Activated CD4-positive, alpha-beta T cell treated with anti-CD3 and anti-CD28 coated beads for 24 hours (primary cell): Measurements from ENCODE around the gene MSRB2.
"Not testable (repeated sequence)": the region's sequence is repeated elsewhere in the genome, so short reads cannot be mapped to it uniquely, and the experiment has no call there.

Experiments
- DNase-seq, 2 donors: peaks; one replicate each; pipeline ENCODE4 v3.0.0-alpha.2; 2020; ENCODE audit warnings: low read depth in 2 of 2

Gene MSRB2

DNA sequence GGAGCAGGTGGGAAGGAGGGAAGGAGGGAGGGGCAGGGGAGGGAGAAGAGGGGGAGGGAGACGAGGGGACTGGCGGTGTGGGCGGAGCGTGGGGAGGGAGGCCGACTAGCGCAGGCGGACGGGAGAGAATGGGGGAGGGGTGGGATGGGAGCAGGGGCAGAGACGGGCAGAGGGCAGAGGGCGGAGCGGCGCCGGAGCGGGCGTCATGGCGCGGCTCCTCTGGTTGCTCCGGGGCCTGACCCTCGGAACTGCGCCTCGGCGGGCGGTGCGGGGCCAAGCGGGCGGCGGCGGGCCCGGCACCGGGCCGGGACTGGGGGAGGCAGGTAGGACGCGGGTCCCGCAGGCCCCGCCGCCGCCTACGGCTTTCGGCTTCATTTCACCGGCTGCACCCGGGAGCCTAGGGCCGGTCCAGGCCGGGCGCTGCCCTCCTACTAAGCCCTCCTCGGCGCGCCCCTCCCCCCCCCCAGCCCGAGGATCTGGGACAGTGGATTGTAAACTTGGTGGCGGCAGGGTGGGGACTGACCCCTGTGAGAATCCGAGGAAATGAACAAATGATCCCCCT, at the start of gene MSRB2:
MSRB2 (plus strand) TSS at position 176 of the 562 bp plus-strand sequence; CDS start at position 206, 30 bp downstream.
- peak; percentile 38 to 58 for DNase-seq

DNA sequence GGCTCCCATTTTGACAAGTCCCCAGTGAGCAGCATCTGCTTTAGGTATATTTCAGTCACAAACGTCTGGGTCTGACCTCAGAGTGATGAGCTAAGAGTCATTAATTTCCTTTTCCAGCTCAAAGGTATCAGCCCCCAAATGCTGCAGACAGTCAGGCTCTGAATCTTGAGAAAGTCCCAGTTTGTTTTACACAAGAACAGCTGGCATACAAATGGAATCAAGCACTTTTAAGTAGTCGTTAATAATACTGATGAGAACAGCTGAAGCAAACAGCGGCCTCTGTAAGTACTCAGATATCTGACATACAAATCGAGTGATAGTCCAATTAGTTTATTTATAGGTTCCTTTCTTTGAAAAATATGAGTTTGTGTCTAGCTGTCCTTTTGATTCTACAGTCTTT, 49.4 kb upstream of the MSRB2 start:
- no peak for DNase-seq

DNA sequence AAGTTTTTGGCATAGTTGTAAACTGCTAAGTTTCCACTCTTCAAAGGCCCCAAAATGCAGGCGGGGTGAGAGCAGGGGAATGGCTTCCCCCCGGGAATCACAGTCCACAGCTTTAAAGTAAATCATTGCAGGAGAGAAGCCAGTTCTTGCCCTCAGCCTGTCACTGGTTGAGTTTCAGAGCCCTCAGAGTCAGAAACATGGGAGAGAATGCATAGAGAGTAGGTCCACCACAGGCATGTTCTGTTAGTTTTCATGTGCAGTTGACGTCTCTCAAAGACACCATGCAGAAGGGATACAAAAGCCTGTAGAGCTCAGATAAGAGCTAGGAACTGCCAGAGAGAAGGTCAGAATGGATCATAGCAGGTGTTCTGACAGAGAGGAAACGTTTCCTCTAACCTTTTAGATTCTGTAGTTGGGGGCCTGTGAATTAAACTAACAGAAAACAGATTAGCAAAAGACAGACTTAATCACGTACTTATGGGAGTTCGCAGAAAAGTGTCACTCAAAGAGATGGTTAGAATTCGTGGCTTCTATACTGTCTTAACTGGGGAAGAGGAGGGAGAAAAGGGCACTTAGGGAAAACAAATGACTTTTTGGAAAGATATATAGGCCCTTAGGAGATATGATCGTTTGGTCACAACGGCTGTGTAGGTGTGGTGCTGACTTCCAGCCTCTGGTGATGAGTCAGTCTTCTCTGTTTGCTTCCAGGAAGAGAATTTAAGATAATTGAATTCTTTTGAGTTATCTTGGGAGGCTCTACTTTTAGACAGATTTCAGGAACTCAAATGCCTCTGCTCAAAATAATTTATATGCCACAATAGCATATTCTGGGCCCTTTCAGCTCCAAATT, 48.0 kb upstream of the MSRB2 start:
- no peak for DNase-seq

DNA sequence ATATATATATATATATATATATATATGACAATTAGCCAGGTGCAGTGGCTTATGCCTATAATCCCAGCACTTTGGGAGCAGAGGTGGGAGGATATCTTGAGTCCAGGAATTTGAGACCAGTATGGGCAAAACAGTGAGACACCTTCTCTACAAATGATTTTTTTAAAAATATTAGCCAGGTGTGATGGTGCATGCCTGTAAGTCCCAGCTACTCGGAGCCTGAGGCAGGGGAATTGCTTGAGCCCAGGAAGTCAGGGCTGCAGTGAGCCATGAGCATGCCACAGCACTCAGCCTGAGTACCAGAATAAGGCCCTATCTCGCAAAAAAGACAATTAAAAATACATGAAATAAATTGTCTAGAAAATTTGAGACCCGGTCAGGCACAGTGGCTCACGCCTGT, 47.2 kb upstream of the MSRB2 start:
- DNase-seq, result no peak

DNA sequence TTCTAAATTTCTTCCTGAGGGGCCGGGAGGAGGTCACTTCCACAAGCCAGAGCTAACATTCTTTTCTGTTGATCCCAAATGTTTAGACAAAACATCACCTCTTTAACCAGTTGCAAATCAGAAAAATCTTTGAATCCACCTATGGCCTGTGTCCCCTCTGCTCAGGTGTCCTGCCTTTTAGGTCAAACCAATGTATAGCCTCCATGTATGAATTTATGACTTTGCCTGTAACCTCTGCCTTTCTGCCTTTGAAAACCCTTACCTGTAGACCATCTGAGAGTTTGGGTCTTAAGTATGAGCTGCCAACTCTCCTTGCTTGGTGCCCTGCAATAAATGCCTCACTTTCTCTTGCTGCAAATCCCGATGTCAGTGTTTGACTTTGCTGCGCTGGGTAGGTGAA, 44.1 kb upstream of the MSRB2 start:
- no peak for DNase-seq

DNA sequence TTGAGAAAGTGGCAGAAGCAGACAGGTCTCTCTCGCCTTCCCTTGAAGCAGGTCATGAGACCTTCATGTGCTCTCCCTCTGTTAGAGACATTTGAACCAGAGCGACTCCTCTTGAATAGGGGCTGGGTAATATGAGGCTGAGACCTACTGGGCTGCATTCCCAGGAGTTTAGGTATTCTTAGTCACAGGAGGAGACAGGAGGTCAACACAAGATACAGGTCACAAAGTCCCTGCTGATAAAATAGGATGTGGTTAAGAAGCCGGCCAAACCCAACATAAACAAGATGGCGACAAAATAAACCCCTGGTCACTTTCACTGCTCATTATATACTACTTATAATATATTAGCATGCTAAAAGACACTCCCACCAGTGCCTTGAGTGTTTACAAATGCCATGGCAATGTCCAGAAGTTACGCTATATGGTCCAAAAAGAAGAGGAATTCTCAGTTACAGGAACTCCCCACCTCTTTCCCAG, 43.5 kb upstream of the MSRB2 start:
- no peak for DNase-seq

DNA sequence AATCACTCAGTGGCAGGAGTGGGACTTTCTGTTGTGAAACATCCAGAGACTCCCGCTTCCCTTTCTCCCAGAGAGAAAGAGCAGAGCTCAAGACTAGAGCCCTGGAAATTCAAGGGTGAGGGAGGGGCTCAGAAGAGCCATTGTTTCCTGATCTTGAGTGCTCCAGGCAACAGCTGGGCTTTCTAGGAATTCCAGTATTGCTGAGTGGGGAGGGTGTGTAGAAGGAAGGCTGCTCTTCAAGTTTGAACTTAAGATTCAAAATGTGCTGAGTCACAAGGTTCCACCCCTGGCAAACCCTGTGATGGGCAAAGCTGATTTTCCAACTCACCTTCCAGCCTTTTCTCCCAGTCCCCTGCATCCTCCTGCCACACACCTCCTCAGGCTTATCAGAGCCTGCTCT, 42.3 kb upstream of the MSRB2 start:
- no peak for DNase-seq

DNA sequence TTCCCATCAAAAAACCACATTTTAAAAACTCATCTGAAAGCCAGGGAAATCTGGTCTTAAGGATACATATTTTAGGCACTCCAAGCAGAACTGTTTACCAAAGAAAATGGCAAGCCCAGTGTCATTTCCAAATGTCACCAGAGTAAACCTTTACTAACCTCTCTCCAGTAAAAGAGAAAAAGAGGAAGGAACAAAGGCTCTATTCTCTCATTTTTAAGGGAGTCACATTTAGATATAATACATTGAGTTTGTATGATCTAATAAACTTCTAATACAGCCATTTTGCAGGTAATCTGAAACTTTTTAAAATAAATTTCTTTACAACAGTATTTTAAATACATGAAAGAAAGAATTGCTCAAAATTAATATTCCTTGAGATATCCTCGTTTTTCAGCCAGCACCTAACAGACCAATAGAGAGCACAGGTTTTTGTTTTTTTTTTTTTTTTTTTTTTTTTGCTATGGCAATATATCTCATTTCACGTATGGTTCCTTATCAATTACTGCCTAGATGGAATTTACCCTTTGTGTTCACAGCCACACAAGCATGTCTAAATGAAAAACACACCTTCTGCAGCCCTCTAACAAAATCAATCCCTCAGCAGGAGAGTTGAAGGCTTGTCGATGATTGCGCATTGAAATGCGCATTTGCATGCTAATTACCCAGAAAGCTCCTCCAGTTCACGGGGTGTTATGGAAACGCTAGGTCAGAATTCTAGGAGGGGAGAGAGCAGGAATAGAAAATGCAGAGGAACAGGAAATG, 39.8 kb upstream of the MSRB2 start:
- no peak for DNase-seq

DNA sequence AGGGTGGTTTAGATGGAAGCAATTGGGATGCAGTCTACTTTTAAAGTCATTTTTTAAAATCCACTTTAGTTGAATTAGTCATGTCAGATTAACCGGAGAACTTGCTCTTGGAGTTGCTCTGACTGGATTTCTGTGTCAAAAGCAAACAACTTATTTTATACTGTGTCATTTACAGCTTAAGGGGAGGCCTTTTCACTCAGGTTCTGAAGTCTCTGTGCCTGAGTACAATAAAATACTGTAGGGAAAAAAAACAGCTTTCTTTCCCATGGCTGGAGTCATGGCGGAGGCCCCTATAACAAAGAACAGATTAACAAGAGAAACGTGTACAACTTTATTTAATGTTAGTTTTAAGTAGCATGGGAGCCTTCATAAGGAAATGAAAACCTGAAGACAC, 39.2 kb upstream of the MSRB2 start:
- no peak for DNase-seq

DNA sequence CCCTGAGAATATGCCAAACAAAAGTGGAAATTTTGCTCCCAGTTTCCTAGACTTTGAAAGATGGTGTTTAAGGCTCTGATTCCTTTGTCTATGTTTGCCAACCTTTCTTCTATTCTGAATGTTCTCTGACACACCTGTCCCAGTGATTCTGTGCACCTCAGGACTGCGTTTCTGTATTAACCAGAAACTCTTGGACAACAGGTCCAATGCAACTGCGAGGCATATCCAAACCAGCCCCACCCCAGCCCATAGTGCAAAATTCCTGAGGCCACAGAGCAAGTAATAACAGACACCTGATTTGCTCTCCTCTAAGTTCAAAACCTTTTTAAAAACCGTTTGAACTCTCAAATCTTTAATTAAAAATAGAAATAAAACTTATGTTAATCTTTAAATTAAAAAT, 37.0 kb upstream of the MSRB2 start:
- DNase-seq, result no peak

DNA sequence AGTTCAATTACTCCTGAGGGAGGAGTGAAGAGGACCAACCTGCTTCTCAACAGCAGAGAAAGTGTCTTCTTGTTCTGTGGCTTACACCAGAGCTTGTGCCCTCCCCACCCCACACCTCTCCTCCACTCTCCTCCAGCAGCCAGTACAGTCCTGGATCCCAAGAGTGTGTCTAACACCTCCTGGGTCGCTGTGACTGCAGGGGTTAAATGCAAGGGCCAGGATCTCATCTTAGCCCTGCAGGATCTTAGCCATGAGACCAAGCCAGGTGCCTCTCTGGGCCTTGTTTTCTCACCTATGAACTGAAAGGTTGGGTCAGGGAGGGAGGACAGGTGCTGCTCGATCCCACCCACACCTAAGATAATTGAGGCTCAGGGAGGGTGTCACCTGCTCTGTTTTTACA, 34.5 kb upstream of the MSRB2 start:
- DNase-seq, result no peak

DNA sequence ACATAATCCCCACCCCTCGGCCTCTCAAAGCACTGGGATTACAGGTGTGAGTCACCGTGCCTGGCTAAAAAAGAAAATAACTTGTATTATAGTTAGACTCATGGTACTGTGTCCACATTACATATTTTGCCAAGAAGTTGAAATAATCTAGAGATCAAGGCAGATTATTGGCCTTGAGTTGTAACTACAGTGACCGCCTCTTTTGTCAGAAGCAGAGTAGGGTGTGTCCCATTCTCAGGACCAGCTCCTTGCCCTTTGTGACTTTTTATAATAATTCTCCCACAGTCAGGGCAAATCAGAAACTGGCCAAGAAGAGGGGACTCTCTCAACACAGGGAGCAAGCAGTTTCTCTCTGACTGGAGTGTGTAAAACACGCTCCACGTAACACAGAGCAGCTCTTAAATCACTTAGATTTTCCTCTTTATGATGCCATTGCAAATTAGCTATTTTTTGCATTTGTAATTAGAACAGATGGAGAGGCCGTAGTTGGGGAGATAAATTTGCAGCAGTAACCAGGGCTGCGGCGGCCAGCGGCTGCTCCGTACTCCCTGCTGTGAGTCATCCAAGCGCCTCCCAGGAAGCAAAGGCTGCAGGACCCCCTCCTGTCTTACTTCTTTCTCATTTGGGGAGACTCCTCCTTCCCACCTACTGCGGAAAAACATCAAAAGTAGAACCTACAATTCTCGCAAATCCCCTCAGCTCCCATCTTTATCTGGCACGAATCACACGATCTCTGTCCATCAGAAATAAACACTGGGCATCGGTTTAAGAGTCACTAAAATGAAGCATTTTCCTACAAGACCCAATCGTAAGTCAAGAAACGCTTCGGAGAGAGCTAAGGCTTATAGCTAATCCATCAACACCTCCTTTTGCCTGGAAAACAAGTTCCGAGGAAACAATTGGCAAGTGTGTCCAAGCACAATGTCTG, 32.1 kb upstream of the MSRB2 start:
- no peak for DNase-seq

DNA sequence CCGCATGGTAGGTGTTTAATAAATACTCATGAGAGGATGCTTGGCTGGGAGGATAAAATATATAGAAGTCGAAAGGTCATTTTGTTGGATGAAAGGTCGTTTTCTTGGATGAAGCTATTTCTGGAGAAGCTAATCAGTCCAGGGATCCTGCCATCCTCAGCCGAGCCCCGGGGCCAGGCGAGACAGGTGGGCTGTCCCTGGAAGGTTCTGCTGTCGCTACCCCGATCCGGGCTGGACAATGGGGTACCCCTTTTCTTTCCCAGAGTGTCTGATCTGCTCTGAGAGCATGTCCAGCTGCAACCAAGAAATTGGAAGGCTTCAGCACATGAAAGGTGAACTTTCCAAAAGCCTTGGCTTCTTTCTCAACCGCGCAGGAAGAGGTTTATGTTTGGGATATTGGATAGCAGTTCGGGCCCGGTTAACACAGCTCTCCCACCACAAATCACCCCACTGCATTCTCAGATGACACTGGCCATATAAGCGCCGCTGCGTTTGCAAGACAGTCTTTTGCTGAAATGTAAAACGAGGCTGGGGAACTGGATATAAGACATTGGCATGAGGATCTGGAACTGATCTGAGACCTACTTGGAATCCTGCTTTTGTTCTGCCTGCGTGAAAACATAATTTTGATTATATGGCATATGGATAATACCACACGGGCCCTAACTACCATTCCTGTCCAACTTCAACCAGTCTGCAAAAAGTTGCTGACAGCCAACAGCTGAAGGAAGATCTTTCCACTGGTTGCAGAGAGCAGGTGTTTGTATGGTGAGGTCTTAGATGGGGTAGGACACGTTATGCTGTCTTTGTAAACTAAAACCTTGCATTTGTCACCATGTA, 31.2 kb upstream of the MSRB2 start:
- no peak for DNase-seq

DNA sequence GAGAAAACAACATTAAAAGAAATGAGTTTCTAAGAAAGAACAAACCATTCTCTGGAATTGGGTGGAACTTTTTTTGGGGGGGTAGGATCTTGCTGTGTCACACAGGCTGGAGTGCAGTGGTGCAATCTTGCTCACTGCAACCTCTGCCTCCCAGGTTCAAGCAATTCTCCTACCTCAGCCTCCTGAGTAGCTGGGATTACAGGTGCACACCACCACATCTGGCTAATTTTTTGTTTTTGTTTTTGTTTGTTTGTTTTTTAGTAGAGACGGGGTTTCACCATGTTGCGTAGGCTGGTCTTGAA, 30.6 kb upstream of the MSRB2 start:
- not testable (repeated sequence) for DNase-seq

DNA sequence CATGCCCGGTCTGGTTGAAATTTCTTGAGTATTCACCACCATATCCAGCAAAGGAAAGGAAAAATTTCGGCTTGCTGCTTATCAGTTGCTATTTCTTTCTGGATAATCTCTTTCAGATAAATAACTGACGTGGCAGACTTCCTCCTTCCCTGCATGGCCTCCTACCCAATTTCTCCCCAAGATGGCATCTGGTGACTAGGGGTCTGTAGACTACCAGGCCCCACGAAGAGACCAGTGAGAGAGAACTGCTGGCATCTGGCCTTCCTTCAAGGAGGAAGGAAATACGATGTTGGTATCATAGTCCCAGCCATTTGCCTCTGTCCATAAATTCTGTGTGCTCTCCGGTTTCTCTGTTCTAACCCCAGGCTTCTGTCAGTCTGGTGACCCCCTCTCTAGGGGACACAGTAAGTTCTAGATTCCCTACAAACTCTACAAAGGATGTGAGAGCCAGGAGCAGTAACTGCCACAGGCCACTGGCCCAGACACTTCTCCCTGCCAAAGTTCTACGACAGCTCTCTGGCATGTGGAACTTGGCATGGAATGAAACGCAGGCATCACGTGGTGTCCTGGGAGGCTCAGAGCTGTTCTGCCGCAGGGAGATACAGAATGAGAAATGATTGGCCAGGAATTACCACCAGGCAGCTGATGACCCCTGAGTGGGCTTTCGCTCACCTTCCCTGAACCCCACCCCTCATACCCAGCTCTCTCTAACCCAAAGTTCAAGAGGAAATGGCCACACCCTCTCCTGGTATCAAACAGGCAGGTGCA, 30.0 kb upstream of the MSRB2 start:
- DNase-seq, result no peak

DNA sequence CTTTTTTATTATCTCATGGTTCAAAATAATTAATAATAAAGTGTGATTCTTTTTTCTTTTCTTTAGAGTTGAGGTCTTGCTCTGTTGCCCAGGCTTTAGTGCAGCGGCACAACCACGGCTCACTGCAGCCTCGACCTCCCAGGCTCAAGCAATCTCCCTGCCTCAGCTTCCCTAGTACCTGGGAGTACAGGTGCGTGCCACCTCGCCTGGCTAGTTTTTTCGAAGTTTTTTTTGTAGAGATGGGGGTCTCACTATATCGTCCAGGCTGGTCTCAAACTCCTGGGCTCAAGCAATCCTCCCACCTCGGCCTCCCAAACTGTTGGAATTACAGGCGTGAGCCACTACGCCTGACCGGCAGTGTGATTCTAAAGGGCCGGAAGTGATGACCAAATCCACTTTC, 28.0 kb upstream of the MSRB2 start:
- DNase-seq, result no peak

DNA sequence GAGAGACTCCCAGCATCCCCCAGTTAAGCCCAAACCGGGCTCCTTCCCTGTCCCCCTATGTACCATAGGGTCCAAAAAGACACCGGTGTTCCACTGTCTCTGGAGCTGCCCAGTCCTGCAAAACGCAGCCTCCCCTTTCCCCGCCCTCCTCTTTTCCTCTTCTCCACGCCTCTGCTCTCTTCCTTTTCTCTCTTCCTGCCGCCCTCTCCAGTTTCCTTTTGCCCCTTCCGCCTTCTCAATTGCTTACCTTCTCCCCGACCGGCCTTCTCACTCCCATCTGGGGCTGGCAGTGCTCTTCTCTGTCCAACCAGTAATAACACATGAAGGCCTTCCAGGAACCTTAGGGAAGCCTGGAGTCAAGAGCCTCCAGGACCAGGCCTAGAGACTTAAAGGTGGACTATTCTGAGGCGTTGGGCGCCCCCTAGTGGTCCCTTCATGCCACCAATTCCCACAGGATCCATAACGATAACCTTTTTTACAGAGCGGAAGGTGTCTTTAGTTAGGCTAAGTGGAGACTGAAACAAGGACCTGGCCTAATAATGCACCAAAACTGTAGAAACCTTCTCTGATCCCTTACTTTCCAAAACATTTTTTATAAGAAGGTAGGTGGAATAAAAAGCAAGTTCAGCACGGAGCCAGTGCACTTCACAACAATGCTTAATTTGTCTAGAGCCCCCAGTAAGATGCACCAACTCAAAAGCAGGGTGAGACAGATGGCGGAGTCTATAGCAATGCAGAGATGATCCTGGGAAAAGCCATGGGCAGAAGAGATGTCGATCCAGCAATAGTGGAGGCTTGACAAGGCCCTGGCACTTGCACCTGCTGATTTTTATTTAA, 27.2 kb upstream of the MSRB2 start:
- peak; percentile 58 to 62 for DNase-seq

DNA sequence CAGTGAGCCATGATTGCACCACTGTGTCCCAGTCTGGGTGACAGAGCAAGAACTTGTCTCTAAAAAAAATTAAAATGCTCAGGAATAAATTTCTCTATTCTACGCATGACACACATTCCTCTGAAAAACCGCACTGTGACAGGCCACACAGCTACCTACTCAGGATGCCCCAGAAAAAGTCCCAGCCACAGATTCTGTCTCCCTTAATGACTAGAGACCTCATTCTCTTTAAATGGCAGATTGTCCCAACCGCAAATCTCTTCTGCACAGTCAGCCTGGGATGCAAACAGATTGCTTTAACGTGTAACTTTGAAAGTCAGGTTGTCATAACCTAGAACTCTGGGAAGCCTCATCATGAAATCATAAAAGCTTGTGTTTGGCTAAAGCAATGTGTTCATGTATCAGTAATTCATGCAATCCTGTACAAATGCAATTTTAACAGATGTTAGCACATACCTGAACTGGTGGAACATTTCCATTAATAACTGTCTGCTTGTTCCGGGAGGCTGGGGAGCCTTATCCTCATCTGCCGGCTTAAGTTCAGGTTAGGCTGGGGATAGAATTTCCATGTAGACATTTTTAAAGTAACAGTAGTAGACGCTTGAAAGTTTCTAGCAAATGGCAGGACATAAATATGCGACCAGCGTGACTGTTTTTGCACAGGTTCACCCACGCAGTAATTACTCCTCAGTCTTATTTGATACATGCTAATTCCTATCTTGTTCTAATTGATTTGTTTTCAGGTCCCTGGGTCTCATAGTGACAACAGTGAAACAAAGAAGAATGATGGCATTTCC, 26.2 kb upstream of the MSRB2 start:
- no peak for DNase-seq
